ENCODE data around the gene RANBP1. TPM values are rescaled to one million over a fixed set of nuclear protein-coding genes. Genes with fewer than 3 reads are reported as not detected.
"Not testable (repeated sequence)": the region's sequence is repeated elsewhere in the genome, so short reads cannot be mapped to it uniquely, and the experiment has no call there.

Gene RANBP1
- total RNA-seq, 2 donors from 2014 or later = 194 to 256 TPM

DNA sequence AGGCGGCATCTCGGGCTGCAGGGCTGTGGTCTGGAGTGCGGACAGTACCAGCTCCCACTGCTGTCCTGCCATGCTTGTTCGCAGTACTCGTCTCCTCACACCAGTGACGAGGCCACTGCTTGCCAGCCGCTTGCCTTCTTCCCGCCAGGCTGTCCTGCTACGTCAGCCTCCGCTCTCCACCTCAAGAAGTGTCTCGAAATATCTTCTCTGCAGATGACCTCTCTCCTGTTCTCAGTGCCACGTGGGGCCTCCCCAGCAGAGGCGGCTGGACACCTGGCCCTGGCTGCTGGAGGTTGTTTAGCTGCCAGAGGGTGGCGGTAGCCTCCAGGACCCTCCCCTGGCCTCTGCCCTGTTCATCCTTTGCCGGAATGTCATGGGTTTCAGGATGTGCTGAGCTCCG is 38.0 kb downstream of the RANBP1 start:
- Mint-ChIP-seq H3K4me3 (no peak overlapping the region), H3K36me3 (ENCODE audit: insufficient read depth in 2 of 2) (no peaks in the 10 kb centered on the region), H3K27me3 (ENCODE audit: low read depth) (no peaks in the 10 kb centered on the region), H3K4me1 (ENCODE audit: low read depth) (no peaks in the 10 kb centered on the region), H3K27ac (no peak overlapping the region), H3K9me3 (no peaks in the 10 kb centered on the region)
- DNase-seq = no peak
- ATAC-seq (replicated peaks in 1 of 2) = no peak

GRCh38 chr22:20154602-20155187 is 38.8 kb downstream of the RANBP1 start:
- no peak for DNase-seq
- H3K9me3 Mint-ChIP-seq = no peaks in the 10 kb centered on the region
- no peaks in the 10 kb centered on the region for H3K27me3 Mint-ChIP-seq (ENCODE audit: low read depth)

DNA sequence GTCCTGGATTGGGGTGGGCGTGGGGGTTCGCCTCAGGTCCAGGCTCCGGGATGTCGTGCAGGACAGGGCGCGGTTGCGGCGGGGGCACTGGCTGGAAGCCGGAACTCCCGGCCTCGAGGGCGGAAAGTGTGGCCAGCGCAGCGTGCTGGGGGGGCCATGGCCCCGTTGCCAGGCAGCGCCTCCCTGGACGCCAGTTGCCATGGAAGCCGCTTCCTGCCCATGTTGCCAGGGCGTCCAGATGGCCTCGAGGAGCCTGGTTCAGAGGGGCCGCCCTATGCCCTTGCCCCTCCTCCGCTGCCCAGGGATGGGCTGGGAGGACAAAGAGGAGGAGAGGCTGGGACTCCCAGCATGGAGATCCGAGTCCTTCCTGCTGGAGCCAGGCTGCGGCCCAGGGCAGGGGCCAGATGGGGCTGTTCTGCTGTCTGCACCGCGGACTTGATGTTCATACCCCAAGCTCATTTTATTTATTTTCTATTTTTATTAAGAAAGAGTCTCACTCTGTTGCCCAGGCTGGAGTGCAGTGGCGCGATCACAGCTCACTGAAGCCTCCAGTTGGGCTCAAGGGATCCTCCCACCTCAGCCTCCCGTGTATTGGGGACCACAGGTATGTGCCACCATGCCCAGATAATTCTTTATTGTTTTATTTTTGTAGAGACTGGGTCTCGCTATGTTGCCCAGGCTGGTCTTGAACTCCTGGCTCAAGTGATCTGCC is 39.6 kb downstream of the RANBP1 start:
- H3K27ac Mint-ChIP-seq = no peak overlapping the region
- H3K9me3 Mint-ChIP-seq = no peaks in the 10 kb centered on the region
- no peaks in the 10 kb centered on the region for H3K27me3 Mint-ChIP-seq (ENCODE audit: low read depth)
- ATAC-seq (replicated peaks in 1 of 2) (no peak), DNase-seq (no peak)
- H3K36me3 Mint-ChIP-seq (ENCODE audit: insufficient read depth in 2 of 2) = no peaks in the 10 kb centered on the region
- no peaks in the 10 kb centered on the region for H3K4me1 Mint-ChIP-seq (ENCODE audit: low read depth)
- no peak overlapping the region for H3K4me3 Mint-ChIP-seq

More at GRCh38 chr22:20154602-20155187, 38.8 kb downstream of the RANBP1 start:
- Mint-ChIP-seq H3K27ac (no peak overlapping the region), H3K4me1 (ENCODE audit: low read depth) (no peaks in the 10 kb centered on the region), H3K36me3 (ENCODE audit: insufficient read depth in 2 of 2) (no peaks in the 10 kb centered on the region), H3K4me3 (no peak overlapping the region)
- no peak for ATAC-seq (replicated peaks in 1 of 2)

DNA sequence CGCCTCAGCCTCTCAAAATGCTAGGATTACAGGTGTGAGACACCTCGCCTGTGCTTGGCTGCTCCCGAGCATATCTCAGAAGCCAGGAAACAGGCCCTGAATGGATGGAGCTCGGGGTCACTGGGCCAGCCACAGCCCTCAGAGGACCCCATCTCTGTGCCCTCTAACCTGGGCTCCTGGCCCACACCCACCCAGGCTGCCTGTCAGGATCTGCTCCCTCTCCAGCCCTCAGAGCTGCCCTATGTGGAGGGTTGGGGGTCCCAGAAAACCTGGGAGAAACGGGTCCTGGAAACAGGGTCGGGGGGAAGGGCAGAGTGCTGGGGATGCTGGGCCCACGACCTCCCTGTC is 40.1 kb downstream of the RANBP1 start:
- ATAC-seq (replicated peaks in 1 of 2) (no peak), DNase-seq (no peak)
- Mint-ChIP-seq H3K4me3 (no peak overlapping the region), H3K27me3 (ENCODE audit: low read depth) (no peaks in the 10 kb centered on the region), H3K36me3 (ENCODE audit: insufficient read depth in 2 of 2) (no peaks in the 10 kb centered on the region), H3K4me1 (ENCODE audit: low read depth) (no peaks in the 10 kb centered on the region), H3K27ac (no peak overlapping the region), H3K9me3 (no peaks in the 10 kb centered on the region)

DNA sequence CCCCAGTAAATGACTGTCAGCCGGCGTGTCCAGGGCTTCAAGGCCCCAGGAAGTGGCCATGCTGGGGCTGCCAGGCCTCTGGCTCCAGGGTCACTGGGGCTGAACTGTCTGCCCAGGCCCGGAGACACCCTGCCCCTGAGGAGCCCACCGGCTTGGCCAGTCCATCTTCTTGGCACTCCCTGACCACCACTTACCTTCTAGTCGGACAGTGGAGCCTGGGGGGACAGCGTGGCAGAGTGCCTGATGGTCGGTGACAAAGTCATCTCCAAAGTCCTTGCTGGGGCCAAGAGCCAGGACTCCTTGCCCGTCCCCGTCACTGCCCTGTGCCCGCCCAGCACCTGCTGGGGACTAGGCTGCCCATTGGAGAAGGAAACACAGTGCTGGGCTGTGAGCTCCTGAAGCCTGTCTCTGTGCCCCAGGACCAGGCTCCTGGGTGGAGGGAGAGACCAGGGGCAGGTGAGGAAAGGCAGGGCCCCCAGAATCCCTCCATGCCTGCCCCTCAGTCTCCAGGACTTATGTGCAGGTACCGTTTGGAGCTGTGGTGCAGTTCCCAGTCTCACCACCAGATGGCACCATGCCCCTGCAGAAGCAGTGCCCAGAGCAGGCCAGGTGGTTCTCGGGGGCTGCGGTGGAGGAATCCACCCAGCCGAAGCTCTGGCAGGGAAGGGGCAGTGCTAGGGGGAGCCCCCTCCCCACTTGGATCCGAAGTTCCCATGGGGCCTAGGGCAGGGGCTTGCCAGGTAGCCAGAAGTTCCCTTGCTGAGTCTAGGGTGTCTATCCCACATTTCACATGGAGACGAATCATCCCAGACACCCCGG is 40.9 kb downstream of the RANBP1 start:
- peak; percentile 83 to 87 for ATAC-seq (replicated peaks in 1 of 2)
- Mint-ChIP-seq H3K4me1 (ENCODE audit: low read depth) (no peaks in the 10 kb centered on the region), H3K36me3 (ENCODE audit: insufficient read depth in 2 of 2) (no peaks in the 10 kb centered on the region), H3K9me3 (no peaks in the 10 kb centered on the region), H3K4me3 (no peak overlapping the region), H3K27me3 (ENCODE audit: low read depth) (no peaks in the 10 kb centered on the region), H3K27ac (no peak overlapping the region)
- DNase-seq = peak; percentile 79 to 90

DNA sequence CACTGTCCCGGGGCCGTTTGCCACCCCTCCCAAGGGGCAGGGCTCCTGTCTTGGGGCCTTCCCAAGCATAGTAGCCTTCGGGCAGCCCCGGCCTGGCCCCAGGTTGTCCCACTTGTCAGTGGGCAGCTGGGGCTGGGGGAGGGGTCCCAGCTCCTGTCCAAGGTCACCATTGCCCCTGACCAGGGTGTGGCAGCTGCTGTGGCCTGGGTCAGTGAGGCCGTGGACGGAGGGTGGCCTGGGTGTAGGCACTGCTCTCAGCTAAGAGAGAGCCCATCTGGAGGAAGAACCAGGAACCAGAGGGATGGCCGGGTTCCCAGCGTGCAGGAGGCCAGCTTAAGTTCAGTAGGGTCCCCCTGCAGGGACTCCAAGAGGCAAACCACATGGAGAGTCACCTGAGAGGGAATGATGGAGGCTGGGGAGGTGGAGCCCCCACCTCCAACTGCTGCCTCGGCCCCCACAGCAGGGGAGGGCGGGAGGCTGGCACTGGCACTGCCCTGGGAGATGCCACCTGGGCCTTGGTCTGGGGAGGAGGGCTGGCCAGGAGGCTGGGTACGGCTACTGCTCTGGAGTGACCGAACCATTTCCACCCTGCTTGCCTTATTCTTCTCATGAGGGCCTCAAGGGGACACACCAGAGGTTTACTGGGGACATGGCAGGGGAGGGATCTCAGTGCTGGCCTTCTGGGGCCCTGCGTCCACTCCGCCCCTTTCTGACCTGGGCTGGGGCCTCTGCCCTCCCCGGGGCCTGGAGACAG is 41.7 kb downstream of the RANBP1 start:
- Mint-ChIP-seq H3K4me3 (no peak overlapping the region), H3K4me1 (ENCODE audit: low read depth) (no peaks in the 10 kb centered on the region), H3K9me3 (no peaks in the 10 kb centered on the region), H3K27ac (no peak overlapping the region), H3K27me3 (ENCODE audit: low read depth) (no peaks in the 10 kb centered on the region), H3K36me3 (ENCODE audit: insufficient read depth in 2 of 2) (no peaks in the 10 kb centered on the region)
- ATAC-seq (replicated peaks in 1 of 2) (peak in 1 of 2 donors; percentile 3), DNase-seq (no peak)

GRCh38 chr22:20158391-20159036 is 42.6 kb downstream of the RANBP1 start:
- no peaks in the 10 kb centered on the region for H3K36me3 Mint-ChIP-seq (ENCODE audit: insufficient read depth in 2 of 2)

DNA sequence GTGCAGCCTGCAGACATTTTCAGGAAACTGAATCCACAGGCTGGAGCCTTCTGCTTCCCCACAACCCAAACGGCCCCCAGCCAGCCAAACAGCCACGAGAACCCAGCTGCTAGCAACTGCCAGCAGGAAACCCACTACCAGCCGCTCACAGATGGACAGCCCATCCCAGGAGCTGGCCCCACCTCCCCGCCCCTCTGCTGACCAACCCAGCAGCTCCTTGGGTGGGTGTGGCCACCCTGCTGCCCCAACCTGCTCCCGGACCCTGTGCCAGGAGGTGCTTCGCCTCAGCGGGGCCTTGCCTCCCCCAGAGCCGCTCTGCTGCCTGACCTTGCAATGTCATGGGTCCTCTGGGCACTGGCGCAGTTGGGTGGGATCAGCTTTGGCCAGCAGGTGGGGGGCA is 43.2 kb downstream of the RANBP1 start:
- H3K4me1 Mint-ChIP-seq (ENCODE audit: low read depth) = no peaks in the 10 kb centered on the region
- no peaks in the 10 kb centered on the region for H3K27me3 Mint-ChIP-seq (ENCODE audit: low read depth)
- no peak overlapping the region for H3K4me3 Mint-ChIP-seq
- no peaks in the 10 kb centered on the region for H3K36me3 Mint-ChIP-seq (ENCODE audit: insufficient read depth in 2 of 2)
- no peaks in the 10 kb centered on the region for H3K9me3 Mint-ChIP-seq
- no peak overlapping the region for H3K27ac Mint-ChIP-seq
- ATAC-seq (replicated peaks in 1 of 2) (no peak), DNase-seq (no peak)

More at GRCh38 chr22:20158391-20159036, 42.6 kb downstream of the RANBP1 start:
- Mint-ChIP-seq H3K27ac (no peak overlapping the region), H3K9me3 (no peaks in the 10 kb centered on the region), H3K27me3 (ENCODE audit: low read depth) (no peaks in the 10 kb centered on the region), H3K4me3 (no peak overlapping the region), H3K4me1 (ENCODE audit: low read depth) (no peaks in the 10 kb centered on the region)
- DNase-seq = no peak
- no peak for ATAC-seq (replicated peaks in 1 of 2)

GRCh38 chr22:20159531-20159930 is 43.6 kb downstream of the RANBP1 start:
- H3K36me3 Mint-ChIP-seq (ENCODE audit: insufficient read depth in 2 of 2); DNase-seq; H3K27ac Mint-ChIP-seq; H3K4me3 Mint-ChIP-seq; ATAC-seq (replicated peaks in 1 of 2); H3K4me1 Mint-ChIP-seq (ENCODE audit: low read depth); H3K27me3 Mint-ChIP-seq (ENCODE audit: low read depth); H3K9me3 Mint-ChIP-seq: not testable (repeated sequence)

DNA sequence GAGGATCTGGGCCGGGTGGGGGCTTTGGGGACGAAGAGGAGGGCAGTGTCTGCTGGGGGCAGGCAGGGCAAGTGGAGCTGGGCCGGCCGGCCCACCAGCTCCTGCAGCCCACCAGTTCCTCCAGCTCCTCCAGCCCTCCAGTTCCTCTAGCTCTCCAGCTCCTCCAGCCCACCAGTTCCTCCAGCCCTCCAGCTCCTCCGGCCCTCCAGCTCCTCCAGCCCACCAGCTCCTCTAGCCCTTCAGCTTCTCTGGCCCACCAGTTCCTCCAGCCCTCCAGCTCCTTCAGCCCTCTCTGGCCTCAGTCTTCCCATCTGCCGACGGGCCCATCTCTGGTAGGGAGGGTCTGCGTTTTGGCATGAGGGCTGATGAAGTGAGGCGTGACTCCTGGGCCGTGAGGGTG is 44.1 kb downstream of the RANBP1 start:
- Mint-ChIP-seq H3K27ac (no peak overlapping the region), H3K9me3 (peaks cover 2% of the 10 kb centered on the region in 2 donors), H3K27me3 (ENCODE audit: low read depth) (no peaks in the 10 kb centered on the region), H3K36me3 (ENCODE audit: insufficient read depth in 2 of 2) (peaks cover 0 to 2% of the 10 kb centered on the region in 2 donors), H3K4me3 (no peak overlapping the region), H3K4me1 (ENCODE audit: low read depth) (no peaks in the 10 kb centered on the region)
- ATAC-seq (replicated peaks in 1 of 2) = no peak
- DNase-seq = no peak

- H3K9me3 Mint-ChIP-seq = peaks cover 2% of the 10 kb centered on the region in 2 donors
- H3K27me3 Mint-ChIP-seq (ENCODE audit: low read depth) = no peaks in the 10 kb centered on the region
- H3K27ac Mint-ChIP-seq = no peak overlapping the region
- H3K36me3 Mint-ChIP-seq (ENCODE audit: insufficient read depth in 2 of 2) = peaks cover 0 to 2% of the 10 kb centered on the region in 2 donors
- no peak overlapping the region for H3K4me3 Mint-ChIP-seq
- no peaks in the 10 kb centered on the region for H3K4me1 Mint-ChIP-seq (ENCODE audit: low read depth)
- ATAC-seq (replicated peaks in 1 of 2) (no peak), DNase-seq (no peak)
These were observed 49.0 kb downstream of the RANBP1 start for GRCh38 chr22:20164863-20165262.

- Mint-ChIP-seq H3K9me3 (peaks cover 2% of the 10 kb centered on the region in 2 donors), H3K27ac (no peak overlapping the region), H3K4me1 (ENCODE audit: low read depth) (no peaks in the 10 kb centered on the region), H3K4me3 (no peak overlapping the region), H3K27me3 (ENCODE audit: low read depth) (no peaks in the 10 kb centered on the region), H3K36me3 (ENCODE audit: insufficient read depth in 2 of 2) (peaks cover 0 to 2% of the 10 kb centered on the region in 2 donors)
- ATAC-seq (replicated peaks in 1 of 2) (no peak), DNase-seq (no peak)
These were observed 49.5 kb downstream of the RANBP1 start for GRCh38 chr22:20165421-20165820.
